GM19193 (cell line): ENCODE data around the gene DLG5.

Experiments used
- POLR2A ChIP-seq: IDR thresholded peaks from 4 replicates; pipeline ENCODE4 v1.6.1; 2011; ENCODE audit not compliant: insufficient read depth, insufficient read length; ENCODE audit errors: extremely low read depth

DLG5 gene

DNA sequence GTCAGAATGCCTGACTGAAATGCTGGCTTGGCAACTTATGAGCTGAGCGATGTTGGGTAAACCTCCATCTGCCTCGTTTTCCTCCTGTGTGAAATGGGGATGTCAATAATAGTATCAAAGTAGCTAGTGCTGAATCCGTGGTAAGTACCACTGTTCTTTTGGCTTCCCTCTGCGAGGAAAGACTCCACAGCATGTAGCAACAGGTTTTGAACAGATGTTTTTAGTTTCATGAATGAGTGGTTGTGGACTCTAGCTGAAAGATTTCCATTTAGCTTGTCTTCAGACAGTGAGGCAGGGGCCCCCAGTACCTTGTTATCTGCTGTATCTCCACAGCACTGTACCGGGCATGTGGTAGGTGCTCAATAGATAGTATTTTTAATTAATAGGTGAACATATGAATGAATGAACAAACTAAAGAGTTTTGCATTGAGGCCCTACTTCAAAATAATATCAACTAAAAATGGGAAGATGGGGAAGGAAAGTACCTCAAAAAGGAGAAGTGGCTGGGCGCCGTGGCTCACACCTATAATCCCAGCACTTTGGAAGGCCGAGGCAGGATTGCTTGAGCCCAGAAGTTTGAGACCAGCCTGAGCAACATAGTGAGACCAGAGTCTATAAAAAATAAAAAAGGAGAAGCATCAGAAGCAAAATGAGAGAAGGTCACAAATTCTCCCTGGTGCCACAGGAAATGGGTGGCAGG lies 5.6 kb upstream of the DLG5 start:
- TF ChIP-seq POLR2A = no peak

DNA sequence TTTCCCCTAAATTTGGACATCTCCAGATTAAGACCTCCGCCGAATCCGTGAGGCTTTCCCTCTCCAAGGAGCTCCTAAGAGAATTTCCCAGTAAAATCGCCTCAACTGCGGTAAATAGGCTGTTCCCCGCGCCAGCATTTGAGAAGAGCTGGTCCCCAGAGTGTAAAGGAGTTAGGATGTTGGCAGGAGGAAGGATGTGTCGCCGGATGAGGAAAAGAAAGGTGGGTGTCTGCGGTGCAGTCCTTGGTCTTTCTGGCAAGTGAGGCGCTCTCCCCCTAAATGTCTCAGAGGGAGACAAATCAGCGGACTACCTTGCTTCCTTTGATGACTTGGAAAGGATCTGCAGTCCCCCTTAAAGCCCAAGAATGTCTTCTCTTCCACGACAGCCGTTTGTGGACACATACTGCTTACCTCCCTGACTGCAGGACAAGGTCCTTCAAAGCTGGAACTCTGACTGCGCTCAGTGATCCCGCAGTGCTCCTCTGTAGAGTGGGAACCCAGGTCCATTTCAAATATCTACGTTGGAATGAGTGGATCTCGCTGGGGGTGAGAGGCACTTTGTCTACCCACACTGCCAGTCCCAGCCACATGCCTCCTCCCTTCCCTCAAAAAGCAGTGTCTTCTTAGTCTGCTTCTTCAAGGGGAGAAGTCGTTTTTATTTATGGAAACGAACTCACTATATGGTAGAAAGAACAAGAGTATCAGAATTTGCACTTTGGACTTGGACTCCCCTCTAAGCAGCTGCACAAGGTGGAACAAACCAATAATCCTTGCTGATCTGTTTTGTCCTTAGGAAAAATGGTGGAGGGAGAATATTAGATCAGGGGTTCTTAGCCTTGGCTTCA lies 1.1 kb upstream of the DLG5 start:
- TF ChIP-seq POLR2A = no peak

DNA sequence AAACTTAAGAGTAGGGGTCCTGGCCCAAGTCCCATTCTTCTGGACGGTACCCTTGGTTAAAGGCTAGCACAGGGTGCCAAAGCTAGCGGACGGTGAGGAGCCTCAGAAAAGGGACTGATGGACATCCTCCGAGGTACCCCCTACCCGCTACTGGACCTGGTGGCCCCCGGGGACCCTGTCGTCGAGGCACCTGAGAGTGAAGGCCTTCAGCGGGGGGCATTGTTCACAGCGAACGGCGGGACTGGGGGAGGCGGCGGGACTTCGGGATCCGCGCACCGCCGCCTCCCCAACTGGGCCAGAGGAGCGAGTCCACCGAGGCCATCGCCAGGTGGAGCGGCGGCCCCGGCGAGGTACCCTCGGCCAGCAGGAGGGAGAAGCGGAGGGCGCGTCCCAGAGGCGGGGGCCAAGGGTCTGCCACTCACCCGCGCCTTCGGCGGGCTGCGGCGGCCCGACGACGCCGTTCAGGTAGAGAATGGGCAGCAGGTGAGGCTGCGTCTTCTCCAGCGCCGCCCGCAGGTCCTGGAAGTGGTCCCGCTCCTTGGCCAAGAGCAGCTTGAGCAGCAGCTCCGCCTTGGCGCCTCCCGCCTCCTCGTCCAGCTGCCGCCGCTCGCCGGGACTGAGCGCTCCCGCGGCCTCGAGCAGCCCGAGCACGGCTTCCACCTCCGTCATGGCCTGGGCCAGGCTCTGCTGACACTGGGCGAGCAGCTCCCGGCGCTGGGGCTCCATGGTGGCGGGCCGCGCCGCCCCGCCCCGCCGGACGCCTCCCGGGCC lies 575 bp downstream of the DLG5 start:
- no peak for TF ChIP-seq POLR2A

DNA sequence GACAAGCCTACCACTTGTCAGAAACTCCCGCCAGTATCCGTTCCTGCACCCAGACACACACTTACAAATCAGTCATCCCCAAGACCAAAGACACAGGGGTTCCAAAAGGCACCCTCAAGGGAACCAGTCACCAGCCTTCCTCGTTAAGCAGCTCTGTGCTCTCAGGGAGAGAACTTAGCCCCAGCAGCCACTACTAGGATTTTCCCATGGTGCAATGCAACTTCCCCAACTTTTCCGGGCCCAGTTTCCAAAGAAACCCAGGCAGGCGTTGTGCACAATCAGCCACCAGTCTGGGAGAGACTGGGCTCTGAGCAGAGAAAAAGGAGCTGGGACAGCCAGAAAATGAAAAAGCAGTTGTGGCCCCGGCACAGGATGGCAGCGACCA lies 1.2 kb downstream of the DLG5 start:
- TF ChIP-seq POLR2A = no peak

DNA sequence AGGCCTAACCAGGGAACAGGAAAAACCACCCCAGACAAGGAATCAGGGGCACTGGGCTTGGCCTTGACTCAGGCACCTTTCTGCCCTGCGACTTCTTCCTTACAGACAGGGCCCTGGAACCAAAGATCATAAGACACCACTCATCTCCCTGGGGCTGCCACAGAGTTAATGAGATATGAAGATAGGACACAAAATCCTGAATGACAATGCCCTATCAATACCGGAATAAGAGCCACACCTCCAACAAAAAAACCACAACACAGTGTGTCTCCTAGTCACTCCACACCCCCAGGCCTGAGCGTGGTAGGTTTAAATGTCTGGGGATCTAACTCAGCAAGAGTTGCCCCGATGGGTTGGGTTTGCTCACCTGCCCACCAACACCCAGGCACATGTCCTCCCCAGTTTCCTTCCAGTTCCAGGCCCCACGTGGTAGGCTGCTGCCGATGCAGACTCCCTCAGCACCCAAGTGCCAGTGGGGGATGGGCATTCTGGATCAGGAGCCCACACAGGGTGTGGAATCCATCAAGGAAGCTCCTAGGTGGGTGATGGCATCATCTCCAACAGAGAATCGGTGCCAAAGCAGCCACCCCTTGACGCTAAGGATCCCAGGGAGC lies 3.9 kb downstream of the DLG5 start:
- TF ChIP-seq POLR2A = no peak

DNA sequence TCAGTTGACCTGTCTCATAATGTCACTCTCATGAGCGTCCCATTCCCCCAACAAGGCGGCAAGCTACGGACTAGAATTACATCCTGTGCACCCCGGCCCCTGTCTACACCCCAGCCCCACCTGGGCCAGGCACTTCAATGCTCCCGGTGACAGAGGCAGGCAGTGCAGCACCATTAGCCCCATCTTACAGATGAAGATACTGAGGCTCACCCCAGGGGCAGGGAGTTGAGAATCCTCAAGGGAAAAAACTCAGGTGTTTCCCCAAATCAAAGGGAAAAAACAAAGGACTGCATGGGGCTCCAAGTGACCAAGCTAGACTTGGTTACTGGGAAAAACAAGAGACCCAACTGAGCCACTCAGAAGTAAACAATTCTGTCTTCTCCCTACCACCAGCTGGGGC lies 4.5 kb downstream of the DLG5 start:
- TF ChIP-seq POLR2A = no peak

DNA sequence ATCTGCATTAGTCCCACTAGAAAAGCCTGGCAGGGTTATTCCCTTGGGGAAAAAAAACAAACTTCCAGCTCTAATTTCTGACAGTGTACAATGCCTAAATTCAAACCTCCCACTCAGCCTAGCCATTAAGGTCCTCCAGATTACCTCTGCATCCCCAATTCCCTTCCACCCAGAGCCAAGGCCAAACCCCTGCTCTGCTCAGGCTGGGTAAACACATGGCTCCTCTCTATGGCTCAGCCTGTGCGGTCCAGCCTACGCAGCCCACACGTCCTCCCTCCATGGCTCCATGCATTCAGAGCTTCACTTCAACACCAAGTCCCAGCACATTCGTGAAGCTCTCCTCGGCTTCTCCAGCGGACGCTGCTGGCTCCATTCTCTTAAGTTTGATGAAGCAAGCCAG lies 5.2 kb downstream of the DLG5 start:
- no peak for TF ChIP-seq POLR2A

DNA sequence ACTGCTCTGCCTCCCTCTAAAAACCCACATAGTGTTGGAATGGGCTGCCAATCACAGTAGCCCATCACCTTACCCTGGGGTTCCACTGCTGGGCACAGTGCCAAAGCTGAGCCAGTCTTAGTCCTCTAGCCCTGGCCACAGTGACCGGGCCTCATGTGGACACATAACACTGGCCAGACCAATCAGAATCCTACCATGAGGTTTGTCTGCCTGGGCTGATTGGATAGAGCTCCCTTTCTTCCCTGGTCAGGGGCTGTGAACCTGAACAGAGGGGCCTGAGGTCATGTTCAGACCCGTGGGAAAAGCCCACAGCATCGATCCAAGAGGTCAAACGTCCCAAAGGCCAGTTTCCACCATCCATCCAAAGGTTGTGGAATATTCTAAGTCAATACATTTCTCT lies 6.1 kb downstream of the DLG5 start:
- TF ChIP-seq POLR2A = no peak

DNA sequence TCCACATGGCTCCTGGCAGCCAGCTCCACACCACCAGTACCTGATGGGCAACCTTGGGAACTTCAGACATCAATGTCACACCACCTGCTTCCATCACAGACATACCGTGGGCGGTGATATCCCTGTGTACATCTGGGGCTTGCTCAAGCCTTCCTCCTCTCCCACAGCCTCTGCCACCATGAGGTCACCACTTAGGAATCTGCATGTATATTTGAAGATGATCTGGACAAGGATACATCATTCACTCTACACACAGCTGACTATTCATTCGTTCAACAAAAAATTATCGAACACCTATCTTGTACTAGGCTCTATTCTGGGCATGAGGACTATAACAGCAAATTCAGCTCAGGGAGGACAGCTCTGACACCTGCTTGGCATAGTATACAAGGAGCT lies 6.8 kb downstream of the DLG5 start:
- TF ChIP-seq POLR2A = no peak

DNA sequence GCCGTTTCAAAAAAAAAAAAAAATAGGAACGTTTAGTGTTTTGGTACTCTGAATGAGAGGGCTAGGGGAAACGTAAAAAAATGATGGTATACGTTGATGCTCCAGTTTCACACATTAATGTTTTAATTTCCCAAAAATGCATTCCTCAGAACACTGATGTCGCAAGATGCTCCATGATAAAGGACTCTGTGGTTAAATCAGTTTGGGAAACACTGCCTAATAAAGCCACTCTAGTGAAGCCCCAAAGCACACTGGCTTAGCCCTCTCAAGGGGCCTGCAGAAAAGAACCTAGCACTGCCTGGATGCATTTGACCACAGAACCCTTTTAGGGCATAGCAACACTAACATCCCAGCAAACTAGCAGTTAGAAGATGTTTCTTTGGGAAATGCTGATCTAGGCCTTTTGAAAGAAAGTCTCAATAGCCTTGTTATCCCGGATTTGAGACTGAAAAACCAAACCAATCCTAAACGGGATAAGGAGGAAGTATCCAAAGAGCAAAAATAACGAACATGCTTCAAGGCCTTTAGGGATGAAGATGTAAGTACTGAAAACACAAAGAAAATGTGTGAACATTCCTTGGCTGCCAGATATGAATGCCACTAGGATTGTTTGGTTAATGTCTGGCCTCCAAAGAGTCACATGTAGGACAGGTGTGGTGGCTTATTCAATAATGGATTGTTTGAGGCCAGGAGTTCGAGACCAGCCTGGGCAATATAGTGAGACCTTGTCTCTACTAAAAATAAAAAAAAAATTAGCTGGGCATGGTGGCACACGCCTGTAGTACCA lies 11.0 kb downstream of the DLG5 start:
- no peak for TF ChIP-seq POLR2A

DNA sequence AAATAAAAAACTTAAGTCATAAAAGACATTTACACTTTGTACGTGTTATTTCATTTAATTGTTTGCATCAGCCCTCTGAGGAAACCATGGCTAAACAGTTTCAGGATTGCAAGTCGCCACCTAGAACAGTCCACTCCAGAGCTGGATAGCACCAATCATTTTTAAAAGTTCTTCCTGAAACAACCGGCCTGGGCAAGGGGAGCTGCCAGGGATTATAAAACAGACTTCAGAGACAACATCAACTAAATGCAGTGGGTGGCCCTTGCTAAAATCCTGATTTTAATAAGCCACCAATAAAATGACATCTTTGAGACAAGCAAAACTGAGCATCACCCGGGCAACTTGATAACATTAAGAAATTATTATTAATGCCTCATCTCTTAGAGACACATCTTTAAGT lies 13.5 kb downstream of the DLG5 start:
- TF ChIP-seq POLR2A = no peak

DNA sequence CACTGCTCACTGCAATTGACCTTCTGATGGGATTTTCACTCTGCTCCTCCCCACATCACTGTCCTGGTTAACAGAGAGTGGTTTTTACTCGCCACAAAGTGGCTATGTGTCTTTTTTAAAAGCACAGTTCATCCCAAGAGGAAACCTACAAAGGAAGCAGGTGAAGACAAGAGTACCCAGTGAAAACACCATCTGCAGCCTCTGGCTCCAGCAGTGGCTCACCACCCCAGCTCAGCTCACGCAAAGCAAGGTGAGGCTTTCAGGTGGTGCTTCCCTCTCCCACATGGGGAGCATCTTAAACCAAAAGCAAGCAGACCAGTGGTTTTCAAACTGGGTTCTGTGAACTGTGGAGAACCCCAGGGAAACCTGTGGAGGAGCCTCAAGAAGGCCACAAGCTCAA lies 14.0 kb downstream of the DLG5 start:
- no peak for TF ChIP-seq POLR2A

DNA sequence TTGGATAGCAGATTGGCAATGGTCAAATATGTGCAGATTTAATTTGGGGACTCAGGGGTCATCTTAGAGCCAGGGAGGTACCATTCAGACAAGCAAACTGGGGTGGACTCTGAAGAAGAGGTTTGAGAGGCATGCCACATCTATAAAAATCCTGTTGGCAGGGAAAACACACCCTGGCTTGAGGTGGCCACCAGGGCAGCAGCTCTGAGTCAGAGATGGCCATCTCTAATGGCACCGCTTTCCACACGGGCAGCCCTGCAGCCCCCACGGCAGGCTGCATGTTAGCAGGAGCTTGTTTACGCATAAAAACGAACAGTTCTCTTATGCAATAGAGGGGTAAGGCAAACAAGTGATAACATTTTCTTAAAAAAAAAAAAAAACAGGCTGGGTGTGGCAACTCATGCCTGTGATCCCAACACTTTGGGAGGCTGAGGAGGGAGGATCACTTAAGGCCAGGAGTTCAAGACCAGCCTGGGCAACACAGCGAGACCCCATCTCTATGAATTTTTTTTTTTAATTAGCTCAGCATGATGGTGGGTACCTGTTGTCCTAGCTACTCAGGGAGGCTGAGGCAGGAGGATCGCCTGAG lies 14.9 kb downstream of the DLG5 start:
- no peak for TF ChIP-seq POLR2A

DNA sequence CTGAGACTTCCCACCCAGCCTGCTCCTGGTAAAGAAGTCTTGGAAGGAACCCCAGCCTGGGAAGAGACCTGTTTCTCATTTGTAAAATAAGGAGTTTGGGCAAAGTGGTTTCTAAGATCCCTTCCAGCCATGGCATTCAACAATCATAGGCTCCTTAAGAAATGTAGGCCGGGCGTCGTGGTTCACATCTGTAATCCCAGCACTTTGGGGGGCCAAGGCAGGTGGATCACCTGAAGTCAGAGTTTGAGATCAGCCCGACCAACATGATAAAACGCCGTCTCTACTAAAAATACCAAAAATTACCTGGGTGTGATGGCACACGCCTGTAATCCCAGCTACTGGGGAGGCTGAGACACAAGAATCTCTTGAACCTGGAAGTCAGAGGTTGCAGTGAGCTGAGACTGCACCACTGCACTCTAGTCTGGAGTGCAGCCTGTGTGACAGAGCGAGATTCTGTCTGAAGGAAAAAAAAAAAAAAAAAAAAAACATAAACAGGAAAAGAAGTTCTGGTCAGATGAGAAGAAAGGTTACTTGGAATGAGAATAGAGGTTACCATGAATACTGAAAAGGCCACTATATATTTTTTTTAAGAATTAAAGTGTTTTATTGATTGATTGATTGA lies 15.9 kb downstream of the DLG5 start:
- no peak for TF ChIP-seq POLR2A
